HG03025 (cell line): ENCODE data around the gene RIPPLY2.
"Not testable (repeated sequence)": the region's sequence is repeated elsewhere in the genome, so short reads cannot be mapped to it uniquely, and the experiment has no call there.

ENCODE experiments used
- ATAC-seq: cut with Tn5 transposase; IDR thresholded peaks from one replicate; pipeline ENCODE4 v1.9.1; 2021; ENCODE audit warnings: mild to moderate bottlenecking, moderate library complexity; ENCODE audit not compliant: unreplicated experiment, low FRiP score

RIPPLY2 gene

DNA sequence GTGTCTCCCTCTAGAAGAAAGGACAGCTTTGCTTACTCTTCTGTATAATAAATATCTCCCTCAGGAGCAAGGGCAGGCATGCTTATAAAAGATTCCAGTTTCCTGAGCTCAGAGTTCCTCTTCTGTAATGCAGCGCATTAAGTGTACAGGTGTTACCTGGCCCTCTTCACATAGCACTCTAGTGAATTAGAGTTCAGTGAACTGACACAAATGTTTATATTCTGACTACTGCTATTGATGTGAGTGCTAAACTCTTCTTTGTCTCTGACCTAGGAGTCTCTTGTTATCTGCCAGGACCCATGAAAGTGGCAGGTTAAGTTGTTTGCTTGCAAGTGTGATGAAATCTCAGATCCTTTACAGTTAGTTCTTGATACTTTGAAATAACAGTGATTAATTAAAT is 39.9 kb downstream of the RIPPLY2 start:
- ATAC-seq: no peak

DNA sequence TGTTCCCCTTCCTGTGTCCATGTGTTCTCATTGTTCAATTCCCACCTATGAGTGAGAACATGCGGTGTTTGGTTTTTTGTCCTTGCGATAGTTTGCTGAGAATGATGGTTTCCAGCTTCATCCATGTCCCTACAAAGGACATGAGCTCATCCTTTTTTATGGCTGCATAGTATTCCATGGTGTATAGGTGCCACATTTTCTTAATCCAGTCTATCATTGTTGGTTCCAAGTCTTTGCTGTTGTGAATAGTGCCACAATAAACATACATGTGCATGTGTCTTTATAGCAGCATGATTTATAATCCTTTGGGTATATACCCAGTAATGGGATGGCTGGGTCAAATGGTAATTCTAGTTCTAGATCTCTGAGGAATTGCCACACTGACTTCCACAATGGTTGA is 43.9 kb downstream of the RIPPLY2 start:
- ATAC-seq: not testable (repeated sequence)

DNA sequence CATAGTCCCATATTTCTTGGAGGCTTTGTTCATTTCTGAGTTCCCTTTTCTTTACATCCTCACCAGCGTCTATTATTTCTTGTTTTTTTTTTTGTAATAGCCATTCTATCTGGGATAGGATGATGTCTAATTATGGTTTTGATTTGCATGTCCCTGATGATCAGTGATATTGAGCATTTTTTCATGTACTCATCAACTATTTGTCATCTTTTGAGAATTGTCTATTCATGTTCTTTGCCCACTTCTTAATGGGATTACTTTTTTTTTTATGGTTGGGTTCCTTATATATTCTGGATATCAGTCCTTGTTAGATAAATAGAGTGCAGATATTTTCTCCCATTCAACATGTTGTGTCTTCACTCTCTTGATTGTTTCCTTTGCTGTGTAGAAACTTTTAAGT is 48.5 kb downstream of the RIPPLY2 start:
- no peak for ATAC-seq

- no peak for ATAC-seq
Measured at GRCh38 chr6:83904395-83904794, 51.2 kb downstream of the RIPPLY2 start.

DNA sequence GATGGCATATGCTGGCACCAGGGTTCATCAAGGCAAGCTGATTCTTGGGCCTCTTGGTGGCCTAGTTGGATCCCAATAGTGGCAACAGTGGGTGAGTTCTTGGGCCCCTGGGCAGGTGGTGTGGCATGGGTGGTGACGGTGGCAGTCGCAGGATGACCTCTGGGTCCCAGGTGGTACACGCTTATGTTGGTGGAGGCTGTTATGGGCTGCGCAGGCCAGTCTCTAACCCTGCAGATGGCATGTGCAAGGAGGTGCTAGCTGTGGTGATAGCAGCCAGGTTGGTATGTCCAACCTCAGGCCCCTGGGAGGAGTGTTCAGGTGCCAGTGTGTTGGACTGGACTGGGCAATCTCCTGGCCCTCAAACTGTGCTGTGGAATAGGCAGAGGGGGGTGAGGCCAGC is 52.5 kb downstream of the RIPPLY2 start:
- no peak for ATAC-seq
